NB4 (cell line): ENCODE measurements around the gene ZNF22.

Experiments
- CTCF ChIP-seq: IDR thresholded peaks from one replicate; pipeline ENCODE4 v1.5.1; 2012; ENCODE audit warnings: low read depth, low read length
- MAX ChIP-seq: IDR thresholded peaks from 2 replicates; pipeline ENCODE4 v1.6.1; 2011; ENCODE audit warnings: low read depth, low read length

- TF ChIP-seq CTCF (no peak), MAX (0 out of 2 replicates have a peak, but pooled peaks have one; percentile 11)
Observed at GRCh38 chr10:45006276-45007030, 5.7 kb downstream of the ZNF22 start.
